ENCODE measurements around the gene CENPX. TPM values are rescaled to one million over a fixed set of nuclear protein-coding genes. Genes with fewer than 3 reads are reported as not detected.
A peak's percentile ranks its signal among the peaks of the same experiment; 100 is the strongest.

CENPX gene
- total and polyA plus RNA-seq, 2 of the 13 experiments (the other 11 are each of a cell fraction or from before 2014, with no cell fraction given) = 92.7 to 170 TPM

DNA sequence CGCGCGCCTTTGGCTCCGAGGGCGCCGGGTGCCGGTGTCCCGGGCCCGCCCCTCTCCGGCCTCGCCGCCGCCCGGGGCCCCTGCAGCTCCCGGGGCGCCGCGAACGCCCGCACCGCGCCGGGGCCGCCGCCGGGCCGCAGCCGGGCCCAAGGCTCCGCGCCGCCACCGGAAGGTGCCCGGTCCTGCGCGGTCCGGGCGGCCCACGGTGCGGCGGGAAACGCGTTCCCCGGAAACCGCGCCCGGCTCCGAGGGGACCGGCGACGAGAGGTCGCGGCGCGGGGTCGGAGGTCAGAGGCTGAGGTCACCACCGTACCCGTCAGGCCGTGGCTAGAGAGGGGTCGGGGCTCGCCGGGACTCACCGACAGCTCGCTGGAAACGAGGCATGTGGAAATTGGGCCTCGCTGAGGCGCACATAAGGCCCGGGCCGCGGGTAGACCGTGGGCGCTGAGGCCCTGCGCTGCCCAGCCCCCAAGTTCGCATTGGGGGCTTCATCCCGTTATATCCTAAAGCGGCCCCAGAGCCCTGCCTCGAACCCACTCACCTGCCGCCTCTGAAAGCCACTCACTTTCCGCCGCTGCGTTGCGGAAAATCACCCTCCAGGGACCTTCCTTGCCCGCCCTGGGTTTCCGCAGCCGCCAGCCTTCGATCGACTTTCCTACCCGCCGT is 43.1 kb upstream of the CENPX start, which contains the start of gene DUS1L (continued):
- TF ChIP-seq ZNF460 (CRISPR knock-in tag; IDR thresholded peaks at IDR 0.05; ENCODE audit: borderline replicate concordance) = peak; percentile 14; the same call in 1 of the 2 replicates
- TF ChIP-seq, protein P1, sequence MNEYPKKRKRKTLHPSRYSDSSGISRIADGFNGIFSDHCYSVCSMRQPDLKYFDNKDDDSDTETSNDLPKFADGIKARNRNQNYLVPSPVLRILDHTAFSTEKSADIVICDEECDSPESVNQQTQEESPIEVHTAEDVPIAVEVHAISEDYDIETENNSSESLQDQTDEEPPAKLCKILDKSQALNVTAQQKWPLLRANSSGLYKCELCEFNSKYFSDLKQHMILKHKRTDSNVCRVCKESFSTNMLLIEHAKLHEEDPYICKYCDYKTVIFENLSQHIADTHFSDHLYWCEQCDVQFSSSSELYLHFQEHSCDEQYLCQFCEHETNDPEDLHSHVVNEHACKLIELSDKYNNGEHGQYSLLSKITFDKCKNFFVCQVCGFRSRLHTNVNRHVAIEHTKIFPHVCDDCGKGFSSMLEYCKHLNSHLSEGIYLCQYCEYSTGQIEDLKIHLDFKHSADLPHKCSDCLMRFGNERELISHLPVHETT (CRISPR knock-in tag; conservative IDR thresholded peaks at IDR 0.05) = peak; percentile 99

DNA sequence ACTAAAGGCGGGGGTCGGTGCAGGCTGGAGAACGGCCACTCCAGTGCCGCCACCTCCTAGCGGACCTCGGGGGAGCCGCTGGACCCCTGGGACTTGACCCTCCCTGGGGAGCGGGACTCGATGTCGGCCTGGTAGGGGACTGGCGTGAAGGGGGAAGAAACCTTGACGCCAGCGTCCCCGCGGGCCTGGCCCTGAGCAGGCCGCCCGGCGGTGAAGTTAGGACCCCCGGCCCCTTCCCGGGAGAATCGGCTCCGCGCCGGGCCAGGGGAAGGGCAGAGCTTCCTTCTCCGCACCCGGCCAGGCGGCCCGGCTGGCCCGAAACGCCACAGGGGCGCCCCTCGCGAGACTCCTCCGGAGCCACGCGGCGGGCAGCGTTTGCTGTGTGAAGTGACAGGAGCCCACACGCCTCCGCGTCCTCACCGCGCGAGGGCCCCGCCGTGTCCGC is 42.5 kb upstream of the CENPX start:
- intact Hi-C loops (cut with micrococcal nuclease; ENCODE audit: unreplicated experiment) = no loop called here
- H3K4me1 ChIP-seq (ENCODE audit: insufficient read depth, low read length) = peaks cover 28% of the 10 kb centered on the region
- H3K79me2 ChIP-seq (ENCODE audit: insufficient read depth, low read length) = peaks cover 20% of the 10 kb centered on the region
- no peaks in the 10 kb centered on the region for H3K27me3 ChIP-seq (ENCODE audit: control insufficient read depth in 1 of 2, insufficient read depth in 2 of 2, low read length in 2 of 2)
- peaks cover 19 to 34% of the 10 kb centered on the region in 2 experiments for H3K36me3 ChIP-seq (replicated peaks in 1 of 2; ENCODE audit: control insufficient read depth in 1 of 2, insufficient read depth in 2 of 2, low read length in 2 of 2)
- FAIRE-seq = no peak
- no peak overlapping the region for H2AFZ ChIP-seq (ENCODE audit: low read length)
- POLR2A ChIA-PET = interaction anchor here (0.6 to 3.4 kb wide), 8 partner anchors 9 to 41 kb away, joined by 3 to 14 read pairs (median 4); partner anchors contain the start of gene DCXR
- H3K27ac ChIP-seq (ENCODE audit: extremely low read length, insufficient read depth, low read length) = peak overlapping the region; percentile 64
- peak overlapping the region; percentile 96 for H3K4me2 ChIP-seq (ENCODE audit: low read depth, low read length)
- BruUV-seq (replicated peaks) = no TSS peak
- H3K4me3 ChIP-seq (replicated peaks in 1 of 3; ENCODE audit: insufficient read depth in 1 of 3, low read depth in 2 of 3, low read length in 3 of 3) = peak overlapping the region; percentile 69 to 99 (median 92)
- CTCF ChIA-PET (ENCODE audit: low intra/inter-chr PET ratio, low total read pairs) = no interaction called here
- H3K9ac ChIP-seq (ENCODE audit: insufficient read depth, low read depth, low read length) = peak overlapping the region; percentile 95
- H3K9me3 ChIP-seq (ENCODE audit: low read length) = no peaks in the 10 kb centered on the region
- peak; percentile 3; the same call in 2 of the 3 replicates for ATAC-seq
- in situ Hi-C loops (cut with HindIII; ENCODE audit: extremely low pct_ligation_motif_present, low pct_unique_long_range_greater_than_20kb) = no loop called here
- 1% methylated on average over 21 of the region's 47 CpGs for WGBS (ENCODE audit: low lambda C conversion rate)
- H4K20me1 ChIP-seq (ENCODE audit: insufficient read depth, low read length) = no peaks in the 10 kb centered on the region
- no peak for DNase-seq (ENCODE audit: low spot score)
- TF ChIP-seq TSC22D2 (CRISPR knock-in tag; IDR thresholded peaks at IDR 0.05; ENCODE audit: borderline replicate concordance) = no peak; the same call in 1 of the 2 replicates
- TF ChIP-seq EEA1 (CRISPR knock-in tag; IDR thresholded peaks at IDR 0.05; ENCODE audit: borderline replicate concordance) = 0 out of 2 replicates have a peak, but pooled peaks have one; percentile 12
- 0 out of 2 replicates have a peak, but pooled peaks have one; percentile 2 for TF ChIP-seq SRY (CRISPR knock-in tag; IDR thresholded peaks at IDR 0.05)
- no peak for TF ChIP-seq MED1 (CRISPR knock-in tag; IDR thresholded peaks at IDR 0.05)
- TF ChIP-seq, protein P2, sequence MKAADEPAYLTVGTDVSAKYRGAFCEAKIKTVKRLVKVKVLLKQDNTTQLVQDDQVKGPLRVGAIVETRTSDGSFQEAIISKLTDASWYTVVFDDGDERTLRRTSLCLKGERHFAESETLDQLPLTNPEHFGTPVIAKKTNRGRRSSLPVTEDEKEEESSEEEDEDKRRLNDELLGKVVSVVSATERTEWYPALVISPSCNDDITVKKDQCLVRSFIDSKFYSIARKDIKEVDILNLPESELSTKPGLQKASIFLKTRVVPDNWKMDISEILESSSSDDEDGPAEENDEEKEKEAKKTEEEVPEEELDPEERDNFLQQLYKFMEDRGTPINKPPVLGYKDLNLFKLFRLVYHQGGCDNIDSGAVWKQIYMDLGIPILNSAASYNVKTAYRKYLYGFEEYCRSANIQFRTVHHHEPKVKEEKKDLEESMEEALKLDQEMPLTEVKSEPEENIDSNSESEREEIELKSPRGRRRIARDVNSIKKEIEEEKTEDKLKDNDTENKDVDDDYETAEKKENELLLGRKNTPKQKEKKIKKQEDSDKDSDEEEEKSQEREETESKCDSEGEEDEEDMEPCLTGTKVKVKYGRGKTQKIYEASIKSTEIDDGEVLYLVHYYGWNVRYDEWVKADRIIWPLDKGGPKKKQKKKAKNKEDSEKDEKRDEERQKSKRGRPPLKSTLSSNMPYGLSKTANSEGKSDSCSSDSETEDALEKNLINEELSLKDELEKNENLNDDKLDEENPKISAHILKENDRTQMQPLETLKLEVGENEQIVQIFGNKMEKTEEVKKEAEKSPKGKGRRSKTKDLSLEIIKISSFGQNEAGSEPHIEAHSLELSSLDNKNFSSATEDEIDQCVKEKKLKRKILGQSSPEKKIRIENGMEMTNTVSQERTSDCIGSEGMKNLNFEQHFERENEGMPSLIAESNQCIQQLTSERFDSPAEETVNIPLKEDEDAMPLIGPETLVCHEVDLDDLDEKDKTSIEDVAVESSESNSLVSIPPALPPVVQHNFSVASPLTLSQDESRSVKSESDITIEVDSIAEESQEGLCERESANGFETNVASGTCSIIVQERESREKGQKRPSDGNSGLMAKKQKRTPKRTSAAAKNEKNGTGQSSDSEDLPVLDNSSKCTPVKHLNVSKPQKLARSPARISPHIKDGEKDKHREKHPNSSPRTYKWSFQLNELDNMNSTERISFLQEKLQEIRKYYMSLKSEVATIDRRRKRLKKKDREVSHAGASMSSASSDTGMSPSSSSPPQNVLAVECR (CRISPR knock-in tag; IDR thresholded peaks at IDR 0.05; ENCODE audit: borderline replicate concordance) = peak; percentile 77
- TF ChIP-seq SMC3 (IDR thresholded peaks at IDR 0.05; ENCODE audit: low read length) = no peak
- no peak for TF ChIP-seq ZNF615 (CRISPR knock-in tag; IDR thresholded peaks at IDR 0.05; ENCODE audit: borderline replicate concordance)
- no peak for TF ChIP-seq PHF21A (CRISPR knock-in tag; IDR thresholded peaks at IDR 0.05)
- TF ChIP-seq ZNF124 (CRISPR knock-in tag; IDR thresholded peaks at IDR 0.05) = peak; percentile 0; the same call in 1 of the 2 replicates
- no peak for TF ChIP-seq ZNF552 (CRISPR knock-in tag; IDR thresholded peaks at IDR 0.05; ENCODE audit: borderline replicate concordance)
- peak; percentile 46 for TF ChIP-seq RBFOX2 (IDR thresholded peaks at IDR 0.05; ENCODE audit: low read depth, low read length)
- peak; percentile 58; the same call in 1 of the 2 replicates for TF ChIP-seq NFATC3 (CRISPR knock-in tag; IDR thresholded peaks at IDR 0.05)
- 0 out of 2 replicates have a peak, but pooled peaks have one; percentile 1 for TF ChIP-seq NFE2L1 (CRISPR knock-in tag; IDR thresholded peaks at IDR 0.05; ENCODE audit: borderline replicate concordance)

Measured in HepG2 (cell line).